NK-92 (cell line): Measurements from ENCODE around the gene TM9SF1.

Experiments
- DNase-seq: peaks from one replicate; lab custom pipeline; 2025; ENCODE audit not compliant: unreplicated experiment; lab: John Stamatoyannopoulos, UW

The TM9SF1 gene

DNA sequence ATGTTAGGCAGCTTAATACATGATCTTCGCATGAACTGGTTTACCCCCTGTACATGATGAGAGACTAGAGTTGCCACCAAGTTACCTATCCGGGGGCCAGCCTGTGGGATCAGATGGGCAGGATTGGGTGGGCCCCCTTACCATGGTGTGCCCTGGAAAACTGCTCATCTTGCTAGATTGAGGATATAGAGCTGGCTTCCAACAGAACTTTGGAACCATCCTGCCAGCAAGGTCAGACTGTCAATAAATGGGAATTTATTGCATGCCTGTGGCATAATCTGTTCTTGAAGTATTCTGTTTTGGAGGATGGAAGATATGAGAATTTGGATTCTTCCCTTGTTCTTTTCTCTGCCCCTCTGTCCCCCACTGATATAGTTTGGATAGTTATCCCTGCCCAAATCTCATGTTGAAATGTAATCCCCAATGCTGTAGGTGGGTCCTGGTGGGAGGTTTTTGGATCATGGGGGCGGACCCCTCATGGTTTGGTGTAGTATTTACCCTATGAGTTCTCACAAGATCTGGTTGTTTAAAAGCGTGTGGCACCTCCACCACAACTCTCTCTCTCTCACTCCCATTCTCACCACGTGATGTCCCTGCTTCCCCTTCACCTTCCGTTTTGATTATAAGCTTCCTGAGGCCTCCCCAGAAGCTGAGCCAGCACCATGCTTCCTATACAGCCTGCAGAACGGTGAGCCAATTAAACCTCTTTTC lies 3.7 kb upstream of the TM9SF1 start:
- DNase-seq = no peak

DNA sequence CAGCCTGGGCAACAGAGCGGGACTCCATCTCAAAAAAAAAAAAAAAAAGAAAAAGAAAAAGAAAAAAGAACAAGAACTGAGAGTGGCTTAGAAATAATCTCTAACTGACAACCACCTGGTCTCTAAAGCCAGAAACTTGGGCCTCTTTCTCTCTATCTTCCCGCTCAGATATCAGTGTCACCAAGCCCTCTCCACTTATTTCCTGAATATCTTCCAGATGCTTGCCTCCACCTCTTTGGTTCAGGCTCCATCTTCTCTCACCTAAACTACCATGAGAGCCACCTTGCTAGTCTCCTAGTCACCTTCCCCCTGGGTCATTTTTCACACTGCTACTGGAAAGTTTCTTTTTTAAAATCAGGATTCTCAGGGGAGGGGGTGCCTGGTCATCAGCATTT lies 1.8 kb upstream of the TM9SF1 start:
- DNase-seq = no peak

DNA sequence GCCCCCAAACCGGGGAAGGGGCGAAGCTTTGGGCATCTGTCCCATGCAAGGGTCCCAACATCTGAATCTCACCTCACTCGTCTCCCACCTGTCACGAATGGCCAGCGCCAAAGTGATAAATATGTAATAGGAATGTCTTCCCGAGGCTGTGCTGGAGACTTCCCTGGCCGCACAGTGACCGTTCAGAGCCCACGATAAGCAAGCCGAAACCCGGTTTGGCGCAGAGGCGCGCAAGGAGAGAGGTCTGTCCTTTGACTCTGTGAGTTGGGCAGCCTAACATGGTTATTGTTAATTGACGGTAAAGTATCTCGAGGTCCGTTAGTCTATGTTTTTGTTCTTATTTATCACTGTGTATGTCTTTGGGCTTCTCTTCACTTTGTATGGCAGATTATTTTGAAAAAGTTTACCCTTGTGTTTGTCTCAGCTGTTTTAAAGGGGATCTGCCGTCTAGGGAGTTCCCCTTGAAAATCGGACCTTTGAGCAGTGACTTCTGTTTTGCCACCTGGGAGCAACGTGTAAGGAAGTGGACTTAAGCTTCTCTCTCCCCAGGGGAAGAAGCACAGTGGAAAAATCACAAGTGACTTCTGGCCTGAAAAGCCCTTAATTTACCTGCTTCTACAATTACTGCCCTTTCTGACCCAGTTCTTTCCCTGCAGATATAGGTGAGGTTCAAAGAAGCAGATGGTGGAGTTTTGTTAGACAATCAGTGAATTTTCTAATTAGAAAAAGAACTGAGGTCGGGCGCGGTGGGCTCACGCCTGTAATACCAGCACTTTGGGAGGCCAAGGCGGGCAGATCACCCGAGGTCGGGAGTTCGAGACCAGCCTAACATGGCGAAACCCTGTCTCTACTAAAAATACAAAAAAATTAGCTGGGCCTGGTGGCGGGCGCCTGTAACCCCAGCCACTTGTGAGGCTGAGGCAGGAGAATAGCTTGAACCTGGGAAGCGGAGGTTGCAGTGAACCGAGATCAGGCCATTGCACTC lies 1.1 kb upstream of the TM9SF1 start:
- DNase-seq = no peak

DNA sequence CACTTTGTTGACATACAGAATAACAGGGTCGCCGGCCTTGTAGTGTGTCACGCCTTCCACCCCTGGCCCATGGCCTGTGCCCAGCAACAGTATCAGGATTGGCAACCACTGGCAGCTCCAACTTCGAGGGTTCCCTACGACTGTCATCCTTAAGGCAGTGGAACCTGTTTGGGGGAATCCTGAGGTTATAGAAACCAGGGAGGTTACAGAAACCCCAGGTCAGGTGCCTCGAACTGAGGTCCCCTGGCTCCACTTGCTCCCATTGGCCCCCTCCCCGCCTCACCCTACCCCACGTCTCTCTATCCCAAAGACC lies 412 bp downstream of the TM9SF1 start:
- no peak for DNase-seq

DNA sequence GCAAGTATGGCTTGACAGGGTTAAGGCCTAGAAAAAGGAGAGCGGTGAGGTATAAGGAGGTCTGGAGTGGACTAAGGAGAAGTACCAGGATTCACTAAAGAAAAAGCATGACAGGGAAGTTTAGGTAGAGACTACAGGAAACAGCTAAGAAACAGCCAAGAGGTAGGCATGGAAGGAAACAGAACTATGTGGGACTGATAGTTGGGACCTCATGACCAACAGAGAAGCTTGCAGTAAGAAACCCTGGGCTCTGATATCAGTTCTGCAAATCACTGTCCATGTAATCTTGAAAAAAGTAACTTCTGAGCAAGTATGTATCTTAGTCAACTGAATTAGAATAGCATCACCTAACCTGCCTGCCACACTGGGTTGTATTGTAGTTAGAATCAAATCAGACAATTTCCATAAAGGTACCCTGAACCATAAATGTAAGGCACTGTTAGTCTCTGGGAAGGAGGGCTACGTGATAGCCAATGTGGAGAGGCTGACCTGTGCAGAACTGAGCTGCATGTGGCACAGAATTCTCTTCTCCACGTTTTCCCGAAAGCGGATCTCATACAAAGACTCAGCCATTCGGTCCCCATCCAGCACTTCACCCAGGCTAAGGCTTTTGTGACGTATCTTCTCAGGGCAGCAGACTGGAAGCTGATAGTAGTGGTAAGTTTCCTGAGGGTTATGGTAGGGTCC lies 912 bp downstream of the TM9SF1 start:
- DNase-seq = no peak

DNA sequence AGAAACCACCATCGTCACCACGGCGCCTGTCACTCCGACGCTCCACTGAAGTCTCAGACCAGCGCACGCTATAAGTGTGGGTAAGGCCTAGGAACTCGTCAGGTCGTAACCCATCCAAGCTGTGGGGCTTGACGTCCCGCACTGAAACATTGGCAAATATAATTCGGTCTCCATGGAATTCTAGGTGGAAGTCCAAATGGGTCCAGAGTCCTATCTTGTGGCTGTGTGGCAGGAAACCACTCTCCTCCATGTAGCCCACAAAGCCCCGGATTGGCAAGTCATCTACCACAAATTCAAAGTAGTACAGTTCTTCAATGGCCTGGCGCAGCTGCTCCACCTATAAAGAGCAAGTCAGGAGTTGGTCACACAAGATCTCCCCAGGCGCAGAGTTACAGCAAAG lies 2.3 kb downstream of the TM9SF1 start:
- no peak for DNase-seq

DNA sequence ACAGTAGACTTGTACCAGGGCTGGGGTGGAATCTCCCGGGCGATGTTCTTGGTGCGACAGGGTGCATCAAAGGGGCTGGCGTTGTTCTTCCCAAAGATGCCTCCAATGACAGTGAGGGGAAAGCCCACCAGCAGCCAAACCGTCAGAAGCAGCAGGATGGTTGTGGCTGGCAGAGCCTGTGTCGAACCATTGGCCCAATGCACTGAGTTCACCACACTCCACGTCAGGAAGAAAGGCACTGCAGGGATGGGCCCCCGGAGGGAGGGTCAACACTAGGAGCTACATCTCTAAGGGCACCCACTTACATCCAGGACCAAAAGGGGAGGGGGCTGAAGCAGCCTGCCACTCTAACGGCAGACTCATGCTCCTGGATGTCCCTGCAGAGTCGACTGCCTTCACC lies 4.8 kb downstream of the TM9SF1 start:
- no peak for DNase-seq

DNA sequence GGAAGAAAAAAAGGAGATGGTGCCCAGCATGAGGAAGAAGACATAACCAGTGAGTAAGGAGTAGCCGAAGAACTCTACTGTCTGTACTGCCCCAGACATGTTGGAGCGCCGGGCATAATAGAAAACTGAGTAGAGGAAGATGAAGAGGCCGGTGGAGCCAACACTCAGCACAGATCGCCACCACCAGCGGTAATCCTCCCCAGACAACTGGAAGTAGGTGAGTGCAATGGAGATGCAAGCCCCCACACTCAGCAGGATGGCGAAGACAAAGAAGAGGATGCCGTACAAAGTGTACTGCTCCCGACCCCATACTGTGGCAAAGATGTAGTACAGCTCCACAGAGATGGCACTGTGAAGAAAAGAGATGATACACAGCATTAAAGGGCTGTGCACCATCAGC lies 5.8 kb downstream of the TM9SF1 start:
- DNase-seq = no peak

DNA sequence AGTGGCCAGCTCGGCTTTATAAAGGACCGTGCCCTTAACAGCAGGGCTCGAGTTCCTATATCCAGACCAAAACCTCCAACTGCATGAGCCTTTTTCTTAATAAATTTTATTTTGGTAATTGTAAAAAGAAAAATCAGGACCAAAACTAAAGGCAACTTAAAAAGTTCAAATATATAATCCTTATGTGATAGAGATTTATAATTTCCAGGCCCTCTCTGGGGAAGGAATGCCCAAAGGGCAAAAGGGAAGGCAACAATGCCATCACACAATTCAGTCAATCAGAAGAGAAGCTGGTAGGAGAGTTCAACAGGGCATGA lies 6.2 kb downstream of the TM9SF1 start:
- no peak for DNase-seq

DNA sequence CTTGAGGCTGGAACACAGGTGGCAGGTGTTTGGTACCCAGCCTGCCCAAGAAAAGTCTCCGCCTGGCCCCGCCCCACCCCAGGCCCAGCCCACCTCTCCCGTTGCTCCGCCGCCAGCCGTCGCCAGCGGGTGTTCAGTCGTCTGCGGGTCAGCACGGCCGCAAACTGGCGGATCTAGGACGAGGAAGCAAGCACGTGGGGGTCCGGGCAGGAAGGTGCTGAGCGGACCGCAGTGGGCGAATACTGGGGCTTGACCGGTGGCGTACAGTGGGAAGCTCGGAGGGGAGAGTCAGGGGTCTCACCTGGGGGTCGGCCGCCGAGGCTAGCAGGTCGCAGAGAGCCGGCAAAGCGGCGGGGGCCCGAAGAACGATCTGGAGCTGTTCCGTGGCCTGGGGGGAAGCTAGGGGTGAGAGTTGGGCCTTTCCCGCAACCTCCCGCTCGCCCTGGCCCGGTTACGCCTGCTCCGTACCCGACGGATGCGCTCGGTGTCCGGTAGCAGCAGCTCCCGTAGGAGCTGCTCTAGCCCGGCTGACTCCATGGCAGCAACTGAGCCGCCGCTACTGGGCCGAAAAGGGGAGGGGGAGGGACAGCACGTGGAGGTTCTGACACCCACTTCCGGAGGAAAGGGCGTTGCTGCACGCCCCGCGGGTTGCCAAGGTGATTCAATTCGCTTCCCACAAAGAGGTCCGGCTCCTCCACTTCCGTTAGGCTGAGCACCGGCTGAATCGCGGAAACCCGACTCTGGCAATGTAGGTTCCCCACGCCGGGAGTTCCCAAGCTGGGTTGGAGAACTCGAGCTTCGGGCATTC lies 6.8 kb downstream of the TM9SF1 start, which contains the start of gene IPO4:
TSS of gene IPO4 (minus strand) at position 566 of the 808 bp plus-strand sequence. CDS start at position 537, 29 bp downstream.
- DNase-seq = peak; percentile 74

DNA sequence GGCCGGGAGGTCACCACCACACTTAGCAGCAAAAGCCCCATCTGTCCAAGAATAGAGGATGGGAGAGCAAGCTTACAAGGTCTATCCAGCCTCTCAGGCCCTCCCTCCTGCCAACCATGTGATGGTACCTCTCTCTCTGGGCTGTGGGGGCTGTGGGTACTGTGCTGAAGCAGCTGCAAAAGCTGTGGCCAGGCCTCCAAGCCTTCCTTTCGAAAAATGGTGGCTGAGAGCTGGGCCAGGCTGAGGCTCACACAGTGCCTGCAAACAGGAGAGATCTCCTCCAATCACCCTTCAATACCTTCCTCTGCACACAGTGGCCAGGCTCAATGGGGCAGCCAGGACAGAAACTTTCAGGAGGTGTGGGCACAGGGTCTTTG lies 7.7 kb downstream of the TM9SF1 start:
- no peak for DNase-seq

DNA sequence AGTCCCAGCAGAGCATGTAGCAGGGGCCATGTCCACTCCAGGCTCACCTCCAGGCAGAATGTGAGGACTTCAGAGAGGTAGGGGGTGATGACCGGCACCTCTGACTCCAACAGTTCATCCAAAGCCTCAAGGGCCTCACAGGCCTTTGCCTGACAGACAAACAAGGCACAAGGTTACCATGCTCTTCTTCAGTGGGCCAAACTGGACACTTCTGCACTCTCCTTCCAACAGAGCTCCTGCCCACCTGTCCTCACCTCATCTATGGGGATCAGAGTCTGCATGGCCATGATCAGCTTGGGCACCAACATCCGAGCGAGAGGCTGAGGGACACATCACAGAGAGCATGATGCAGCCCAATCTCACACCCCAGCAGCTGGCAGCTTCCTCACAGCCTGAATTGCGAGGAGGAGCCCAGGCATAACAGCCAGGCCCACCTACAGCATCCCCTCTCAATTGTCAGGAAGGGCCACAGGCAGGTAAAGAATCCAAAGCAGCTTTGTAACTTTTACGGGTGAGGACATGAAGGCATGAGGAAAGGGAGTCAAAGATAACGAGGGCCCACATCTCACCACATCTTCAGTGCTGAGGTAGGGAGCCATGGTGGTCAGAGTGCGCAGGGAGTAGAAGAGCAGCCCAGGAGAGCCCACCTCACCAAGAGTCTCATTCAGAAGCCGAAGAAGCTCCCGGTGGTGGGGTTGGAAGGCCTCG lies 8.3 kb downstream of the TM9SF1 start:
- no peak for DNase-seq

DNA sequence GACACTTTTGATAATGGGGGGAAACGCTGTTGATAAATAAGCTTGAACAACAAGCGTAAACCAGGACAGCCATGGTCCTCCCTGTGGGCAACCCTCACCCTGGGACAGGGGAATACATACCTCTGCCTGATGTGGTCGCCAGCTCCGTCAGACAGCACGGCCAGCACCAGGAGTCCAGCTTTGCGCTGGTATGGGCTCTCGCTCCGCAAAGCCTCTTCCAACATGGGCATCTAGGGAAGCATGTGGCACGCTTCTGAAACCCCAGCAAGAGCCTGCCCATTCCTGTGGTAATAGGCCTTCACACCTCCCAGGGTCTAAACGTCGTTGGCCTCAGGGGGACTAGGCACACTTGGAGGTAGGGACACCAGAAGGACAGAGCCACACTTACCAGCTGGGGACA lies 9.5 kb downstream of the TM9SF1 start:
- no peak for DNase-seq

DNA sequence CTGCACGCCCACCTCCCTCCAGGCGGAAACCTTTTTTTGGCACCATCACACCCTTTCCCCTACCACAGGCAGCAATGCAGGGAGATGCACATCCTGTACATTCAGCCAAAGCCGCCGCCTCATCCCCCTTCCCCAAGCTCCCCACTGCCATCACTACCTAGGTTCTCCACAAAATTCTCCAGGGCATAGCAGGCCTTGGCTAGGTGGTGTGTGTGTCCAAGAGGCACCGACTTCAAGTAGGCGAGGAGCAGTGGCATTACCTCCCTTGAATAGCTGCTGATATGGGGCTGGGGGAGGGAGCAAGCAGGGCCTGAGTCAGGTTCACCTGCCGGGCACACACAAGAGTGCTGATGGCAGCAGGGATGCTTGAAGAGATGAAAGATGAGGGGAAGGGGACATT lies 10.2 kb downstream of the TM9SF1 start:
- no peak for DNase-seq

DNA sequence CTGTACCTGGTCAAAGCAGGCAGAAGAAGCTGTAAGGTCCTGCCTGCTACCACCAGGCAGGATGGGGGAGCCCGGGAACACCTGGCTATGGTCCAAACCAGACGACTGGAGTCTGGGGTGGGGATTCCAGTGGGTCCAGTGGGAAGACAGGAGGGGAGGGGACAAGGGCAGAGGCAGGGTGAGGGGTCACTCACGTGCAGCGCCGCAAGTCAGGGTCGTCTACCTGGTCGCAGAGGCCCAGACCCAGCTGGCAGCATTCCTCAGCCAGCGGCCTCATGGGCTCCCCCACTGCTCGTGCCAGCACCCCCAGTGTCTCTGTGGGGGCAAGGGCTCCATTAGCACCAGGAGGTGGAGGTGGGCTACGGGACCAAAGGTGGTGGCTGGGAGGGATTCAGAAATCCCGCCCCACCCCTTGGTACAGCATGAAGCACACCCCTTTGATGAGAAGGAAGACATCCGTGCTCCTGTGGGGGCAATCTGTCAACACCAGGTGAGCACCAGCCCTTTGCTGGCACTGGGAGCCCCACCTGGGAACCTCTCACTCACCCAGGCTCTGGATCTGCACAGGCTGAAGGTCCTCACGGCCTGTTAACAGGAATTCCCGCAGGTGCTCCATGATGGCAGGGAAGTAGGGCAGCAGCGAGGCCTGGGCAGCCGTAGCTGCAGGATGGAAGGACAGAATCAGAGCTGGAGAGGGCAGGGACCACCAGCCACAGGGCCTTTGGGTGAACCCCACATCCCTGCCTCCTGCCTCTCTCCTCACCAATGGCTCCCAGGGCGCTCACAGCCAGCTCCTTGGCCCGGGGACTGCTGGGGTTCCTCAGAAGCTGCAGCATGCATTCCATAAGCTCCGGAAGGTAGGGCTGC lies 10.9 kb downstream of the TM9SF1 start:
- no peak for DNase-seq

DNA sequence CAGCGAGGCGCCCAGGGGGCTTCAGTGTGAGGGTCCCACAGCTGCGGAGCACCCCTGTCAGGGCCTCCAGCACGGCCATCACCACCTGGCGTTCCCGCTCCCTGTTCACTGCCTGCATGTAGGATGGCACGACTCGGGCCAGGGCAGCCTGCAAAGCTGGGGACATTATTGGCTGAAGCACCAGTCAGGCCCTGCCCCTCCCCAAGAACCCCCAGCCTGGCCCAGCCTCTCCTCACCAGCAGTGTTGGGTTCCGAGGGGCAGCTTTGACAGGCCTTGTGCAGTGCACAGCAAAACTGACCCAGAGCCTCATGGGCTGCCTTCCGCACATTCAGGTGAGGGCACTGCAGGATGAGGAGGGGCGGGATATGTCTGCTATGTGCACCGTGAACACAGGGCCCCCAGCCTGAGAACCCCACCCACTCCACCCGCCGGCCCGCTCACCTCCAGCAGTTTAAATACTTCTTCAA lies 12.2 kb downstream of the TM9SF1 start:
- DNase-seq = no peak

DNA sequence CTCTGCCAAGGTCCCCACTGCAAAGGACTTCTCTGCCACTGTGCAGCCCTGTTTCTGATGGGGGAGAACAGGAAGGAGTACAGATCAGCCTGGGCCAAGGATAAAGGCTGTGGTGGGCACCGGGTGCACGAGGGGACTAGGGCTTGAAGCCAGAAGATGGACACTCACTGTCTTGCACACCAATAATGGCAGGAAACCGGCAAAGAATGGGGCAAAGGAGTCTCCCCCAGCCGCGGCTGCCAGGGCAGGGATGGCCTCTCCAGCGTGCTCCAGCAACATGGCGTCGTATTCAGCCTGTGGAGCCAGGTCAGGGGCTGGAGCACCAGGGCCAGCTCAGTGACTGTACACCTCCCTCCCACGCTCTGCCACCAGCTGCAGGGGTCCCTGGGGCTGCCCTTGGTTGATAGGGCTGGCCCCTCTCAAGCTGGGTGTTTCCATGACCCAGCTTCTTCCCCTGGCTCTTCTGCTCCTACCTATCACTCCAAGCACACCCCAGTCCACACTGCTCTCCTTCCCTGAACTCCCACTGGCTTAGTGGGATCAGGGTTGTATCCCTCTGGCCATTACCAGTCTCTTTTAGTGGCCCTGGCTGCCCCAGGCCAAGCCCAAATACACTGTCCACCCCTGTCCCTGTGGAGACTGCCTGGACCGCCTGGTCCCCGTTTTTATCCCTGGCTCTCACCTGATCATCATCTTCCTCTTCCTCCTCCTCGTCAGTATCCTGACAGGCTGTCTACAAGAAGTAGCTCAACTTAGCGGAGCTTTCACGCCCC lies 12.9 kb downstream of the TM9SF1 start:
- DNase-seq = no peak

DNA sequence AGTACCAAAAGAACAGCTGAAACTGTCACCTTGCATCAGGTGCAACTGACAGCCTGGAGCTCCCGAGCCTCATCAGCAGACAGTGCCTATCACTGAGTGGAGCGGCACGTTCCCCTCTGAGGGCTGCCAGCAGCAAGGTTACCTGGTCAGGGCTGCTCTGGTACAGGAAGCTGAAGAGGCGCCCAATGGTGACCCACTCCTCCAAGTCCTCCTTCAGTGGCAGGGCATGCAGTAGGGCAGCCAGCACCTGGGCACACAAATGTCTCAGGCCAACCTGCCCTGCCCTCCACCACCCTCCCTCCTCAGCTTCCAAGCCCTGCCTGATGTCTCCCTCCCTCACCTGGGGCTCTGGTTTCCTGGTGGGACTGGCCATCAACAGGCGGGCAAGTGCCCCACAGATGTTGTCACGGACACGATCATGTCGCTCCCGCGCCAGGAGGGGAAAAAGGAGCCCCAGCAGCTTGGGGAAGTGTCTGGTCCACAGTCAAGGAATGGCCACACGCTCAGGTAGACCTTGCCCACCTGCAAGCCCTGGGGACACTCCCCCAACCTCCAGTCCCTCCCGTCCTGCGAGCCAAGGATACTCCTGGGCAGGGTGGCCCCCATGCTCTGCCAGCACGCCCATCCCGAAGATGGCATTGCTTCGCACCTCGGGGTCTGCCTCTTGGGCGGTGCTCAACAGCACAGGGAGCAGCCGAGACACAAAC lies 13.7 kb downstream of the TM9SF1 start:
- DNase-seq = no peak
